Left lung (tissue), 10 donors: Measurements from ENCODE around the gene HMCN1. TPM values are rescaled to one million over a fixed set of nuclear protein-coding genes. Genes with fewer than 3 reads are reported as not detected.

Source experiments
- ATAC-seq: fragments of 200-7000 bp; cut with Tn5 transposase; one replicate; pipeline ENCODE4 v1.9.1; 2020; ENCODE audit warnings: moderate library complexity
- DNase-seq, 4 donors: peaks; one replicate each; pipeline ENCODE4 v3.0.0-alpha.2; 2013 to 2020
- H3K27ac ChIP-seq, 2 donors: fragments of 200-600 bp; sonication (generic) in 1 of 2; one replicate each; pipeline versions ENCODE4 v1.5.0 to v1.8.0; 2020 to 2021
- H3K27me3 ChIP-seq, 2 donors: fragments of 200-600 bp; sonication (generic) in 1 of 2; one replicate each; pipeline versions ENCODE4 v1.5.0 to v1.8.0; 2020 to 2021
- H3K36me3 ChIP-seq, 2 donors: fragments of 200-600 bp; sonication (generic) in 1 of 2; one replicate each; pipeline versions ENCODE4 v1.5.0 to v1.8.0; 2020 to 2021
- H3K4me1 ChIP-seq, 2 donors: fragments of 200-600 bp; one replicate each; pipeline ENCODE4 v1.8.0; 2021
- H3K4me3 ChIP-seq, 2 donors: fragments of 200-600 bp; sonication (generic) in 1 of 2; one replicate each; pipeline versions ENCODE4 v1.5.0 to v1.8.0; 2020 to 2021; ENCODE audit warnings: mild to moderate bottlenecking in 1 of 2
- H3K9me3 ChIP-seq, 2 donors: fragments of 200-600 bp; sonication (generic) in 1 of 2; one replicate each; pipeline versions ENCODE4 v1.5.0 to v1.8.0; 2020 to 2021
- intact Hi-C, 2 donors: fragments of 100-400 bp; cut with DNase I; formaldehyde crosslinking; loops; one replicate each; pipeline versions ENCODE4 v1.11.2 to v1.14.2; 2022
- polyA plus RNA-seq, 6 donors: library from polyadenylated mRNA; unstranded; fragments of 120-200 nt; gene quantifications; one replicate each; pipeline ENCODE4 v1.2.1, GENCODE V29; 2013; ENCODE audit not compliant: insufficient read length in 6 of 6
- total RNA-seq, 2 donors: library from RNA; stranded (reverse); fragmentation: NEBNext Ultra II Directional; extraction: Animal tissue kit (Norgen Biotek cat#: 25700); gene quantifications; one replicate each; pipeline ENCODE4 v1.2.1, GENCODE V29; 2021
- TF ChIP-seq, protein P1 (sequence below), 2 donors: fragments of 200-600 bp; sonication (generic) in 1 of 2; IDR thresholded peaks; one replicate each; pipeline versions ENCODE4 v1.5.0 to v1.8.0; 2021; ENCODE audit warnings: antibody characterized with exemption in 2 of 2
- donor health status: DM: no; HTN: yes; CAD: no.
- donor health status: DM: no; HTN: no; CAD: no.

HMCN1 gene
- total and polyA plus RNA-seq, 8 donors: 24.0 to 91.0 (median 48.7) TPM

DNA sequence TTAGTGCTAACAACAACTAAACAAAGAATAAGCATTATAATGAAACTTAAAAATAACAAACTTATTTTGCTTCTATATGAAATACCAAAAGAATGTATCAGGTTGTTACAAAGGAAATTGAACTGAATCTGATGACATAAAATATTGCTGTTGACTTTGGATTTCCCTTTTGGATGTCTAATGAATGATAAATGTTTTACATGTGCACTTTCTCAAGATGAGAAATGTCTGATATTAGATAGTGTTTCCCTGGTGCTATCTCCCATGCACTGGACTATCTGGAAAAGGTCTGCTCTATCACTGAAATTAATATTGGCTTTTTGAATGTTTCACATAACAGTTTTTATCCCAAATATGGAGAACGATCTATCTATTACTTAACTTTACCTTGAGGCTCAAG, 179.9 kb downstream of the HMCN1 start:
- Histone ChIP-seq H3K4me3 (no peak overlapping the region), H3K27ac (no peak overlapping the region), H3K9me3 (no peaks in the 10 kb centered on the region), H3K4me1 (no peaks in the 10 kb centered on the region), H3K36me3 (no peaks in the 10 kb centered on the region), H3K27me3 (no peaks in the 10 kb centered on the region)
- intact Hi-C loops: no loop called here
- TF ChIP-seq, protein P1, sequence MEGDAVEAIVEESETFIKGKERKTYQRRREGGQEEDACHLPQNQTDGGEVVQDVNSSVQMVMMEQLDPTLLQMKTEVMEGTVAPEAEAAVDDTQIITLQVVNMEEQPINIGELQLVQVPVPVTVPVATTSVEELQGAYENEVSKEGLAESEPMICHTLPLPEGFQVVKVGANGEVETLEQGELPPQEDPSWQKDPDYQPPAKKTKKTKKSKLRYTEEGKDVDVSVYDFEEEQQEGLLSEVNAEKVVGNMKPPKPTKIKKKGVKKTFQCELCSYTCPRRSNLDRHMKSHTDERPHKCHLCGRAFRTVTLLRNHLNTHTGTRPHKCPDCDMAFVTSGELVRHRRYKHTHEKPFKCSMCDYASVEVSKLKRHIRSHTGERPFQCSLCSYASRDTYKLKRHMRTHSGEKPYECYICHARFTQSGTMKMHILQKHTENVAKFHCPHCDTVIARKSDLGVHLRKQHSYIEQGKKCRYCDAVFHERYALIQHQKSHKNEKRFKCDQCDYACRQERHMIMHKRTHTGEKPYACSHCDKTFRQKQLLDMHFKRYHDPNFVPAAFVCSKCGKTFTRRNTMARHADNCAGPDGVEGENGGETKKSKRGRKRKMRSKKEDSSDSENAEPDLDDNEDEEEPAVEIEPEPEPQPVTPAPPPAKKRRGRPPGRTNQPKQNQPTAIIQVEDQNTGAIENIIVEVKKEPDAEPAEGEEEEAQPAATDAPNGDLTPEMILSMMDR (IDR thresholded peaks at IDR 0.05): no peak
- ATAC-seq: no peak
- DNase-seq: no peak

DNA sequence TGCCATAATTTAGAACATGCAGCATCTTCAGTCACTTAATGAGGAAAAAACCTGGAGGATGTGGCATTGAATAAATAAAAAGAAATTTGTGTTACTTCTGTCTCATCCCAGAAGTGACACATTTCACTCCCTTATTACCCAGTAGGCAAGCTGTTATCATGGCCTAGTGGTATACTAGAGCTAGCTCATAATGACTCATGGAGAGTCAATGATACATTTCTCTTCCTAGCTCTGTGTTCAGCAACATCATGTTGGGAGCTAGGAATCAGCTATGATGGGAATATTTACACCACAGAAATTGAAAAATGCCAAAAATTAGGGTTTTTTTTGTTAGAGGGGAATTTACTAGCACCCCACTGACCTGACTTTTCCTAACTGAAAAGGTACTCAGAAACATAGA, 182.7 kb downstream of the HMCN1 start:
- no peaks in the 10 kb centered on the region for H3K4me1 ChIP-seq
- intact Hi-C loops: no loop called here
- no peak for ATAC-seq
- H3K36me3 ChIP-seq: no peaks in the 10 kb centered on the region
- H3K27me3 ChIP-seq: no peaks in the 10 kb centered on the region
- TF ChIP-seq, protein P1 (IDR thresholded peaks at IDR 0.05): no peak
- no peaks in the 10 kb centered on the region for H3K9me3 ChIP-seq
- DNase-seq: no peak
- no peak overlapping the region for H3K27ac ChIP-seq
- H3K4me3 ChIP-seq: no peak overlapping the region

DNA sequence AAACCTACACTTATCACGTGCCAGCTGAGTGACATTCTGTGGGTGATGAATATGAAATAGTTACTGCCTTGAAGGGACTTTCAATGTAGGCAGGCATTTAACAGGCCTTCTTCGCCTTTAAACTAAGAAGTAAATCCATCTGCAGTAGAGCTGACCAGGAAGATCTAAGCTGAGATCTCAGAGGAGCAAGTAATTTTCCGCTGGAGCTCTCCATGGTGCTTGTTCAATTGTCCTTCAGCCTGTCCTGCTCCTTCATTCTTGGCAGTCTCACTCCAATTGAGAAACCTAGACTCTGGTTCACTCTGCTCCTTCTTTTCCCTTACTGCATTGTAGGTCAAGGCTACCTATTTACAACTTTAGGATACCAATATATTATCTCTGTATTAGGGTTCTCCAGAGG, 183.5 kb downstream of the HMCN1 start:
- no peaks in the 10 kb centered on the region for H3K36me3 ChIP-seq
- H3K4me1 ChIP-seq: no peaks in the 10 kb centered on the region
- peak in 2 of 4 donors; percentile 11 to 44 for DNase-seq
- H3K27ac ChIP-seq: no peak overlapping the region
- ATAC-seq: peak; percentile 88
- TF ChIP-seq, protein P1 (IDR thresholded peaks at IDR 0.05): no peak
- intact Hi-C loops: no loop called here
- H3K27me3 ChIP-seq: no peaks in the 10 kb centered on the region
- no peak overlapping the region for H3K4me3 ChIP-seq
- H3K9me3 ChIP-seq: no peaks in the 10 kb centered on the region

DNA sequence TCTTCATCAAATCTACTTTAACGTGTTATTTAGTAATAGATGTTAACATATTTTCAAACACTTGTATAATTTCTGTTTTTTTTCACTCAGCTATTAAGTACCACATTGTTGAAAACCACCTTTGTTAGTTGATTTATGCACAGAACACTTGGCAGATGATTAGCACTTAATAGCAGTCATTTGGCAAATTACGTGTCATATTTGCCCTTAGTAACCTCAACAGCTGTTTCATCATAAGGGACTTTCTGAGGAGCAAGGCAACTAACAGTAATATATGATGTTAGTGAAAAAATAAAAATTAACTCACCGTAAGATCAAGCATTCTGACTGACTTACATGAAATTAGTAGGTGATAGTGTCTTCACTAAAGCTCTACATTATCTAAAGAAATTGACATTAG, 186.4 kb downstream of the HMCN1 start:
- Histone ChIP-seq H3K4me3 (no peak overlapping the region), H3K4me1 (no peaks in the 10 kb centered on the region), H3K27me3 (no peaks in the 10 kb centered on the region), H3K36me3 (no peaks in the 10 kb centered on the region), H3K9me3 (no peaks in the 10 kb centered on the region), H3K27ac (no peak overlapping the region)
- no peak for DNase-seq
- ATAC-seq: peak; percentile 58
- TF ChIP-seq, protein P1 (IDR thresholded peaks at IDR 0.05): no peak
- intact Hi-C loops: no loop called here

DNA sequence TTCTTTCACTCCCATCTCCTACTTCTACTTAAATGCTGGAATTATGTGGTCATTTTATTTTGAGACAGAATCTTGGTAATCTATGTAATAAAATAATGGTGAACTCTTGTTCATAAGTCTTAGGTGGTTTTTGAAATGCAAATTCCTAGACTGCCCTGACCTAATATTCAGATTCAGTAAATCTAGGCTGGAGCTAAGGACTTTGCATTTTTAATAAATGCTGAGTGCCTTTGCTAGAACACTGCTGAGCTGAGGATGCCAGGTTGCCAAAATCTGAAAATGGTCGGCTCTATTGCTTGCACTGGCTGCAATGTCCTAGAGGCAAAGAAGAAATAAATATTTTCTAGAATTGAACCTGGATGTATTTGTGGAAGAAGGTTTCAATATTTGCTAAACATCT, 187.4 kb downstream of the HMCN1 start:
- ATAC-seq (no peak), DNase-seq (no peak)
- TF ChIP-seq, protein P1 (IDR thresholded peaks at IDR 0.05): no peak
- Histone ChIP-seq H3K4me3 (no peak overlapping the region), H3K9me3 (no peaks in the 10 kb centered on the region), H3K4me1 (no peaks in the 10 kb centered on the region), H3K27ac (no peak overlapping the region), H3K27me3 (no peaks in the 10 kb centered on the region), H3K36me3 (no peaks in the 10 kb centered on the region)
- intact Hi-C loops: no loop called here
